PFSK-1 (cell line): Measurements from ENCODE around the gene TNFAIP8L3.

Experiments
- POLR2AphosphoS5 ChIP-seq: IDR thresholded peaks from 2 replicates; pipeline ENCODE4 v1.6.1; 2012; ENCODE audit warnings: low read depth, mild to moderate bottlenecking, control low read depth, low read length, moderate library complexity
- SIN3A ChIP-seq: IDR thresholded peaks from 2 replicates; pipeline ENCODE4 v1.6.1; 2012; ENCODE audit warnings: mild to moderate bottlenecking, low read length, moderate library complexity, borderline replicate concordance; ENCODE audit not compliant: insufficient read depth
- TAF1 ChIP-seq: IDR thresholded peaks from 2 replicates; pipeline ENCODE4 v1.6.1; 2012; ENCODE audit warnings: low read length, control low read depth, borderline replicate concordance; ENCODE audit not compliant: insufficient read depth

- TF ChIP-seq POLR2AphosphoS5 (no peak), TAF1 (no peak), SIN3A (no peak)
These were observed 35.0 kb upstream of the TNFAIP8L3 start for GRCh38 chr15:51129535-51130188.
